Mesendoderm (in vitro differentiated cells): ENCODE measurements around the gene TGM5.

Experiments
- DNase-seq: peaks from one replicate; pipeline ENCODE4 v3.0.0; 2013
- H2AK5ac ChIP-seq: 2 replicates; pipeline ENCODE4 v1.6.1; 2013; ENCODE audit warnings: low read length, inconsistent platforms
- H2BK120ac ChIP-seq: 2 replicates; pipeline ENCODE4 v1.6.1; 2013; ENCODE audit warnings: low read depth, mild to moderate bottlenecking, low read length, moderate library complexity, mixed read lengths
- H2BK15ac ChIP-seq: replicated peaks from 2 replicates; pipeline ENCODE4 v1.6.1; 2013; ENCODE audit warnings: low read depth, mild to moderate bottlenecking, moderate library complexity
- H2BK5ac ChIP-seq: 2 replicates; pipeline ENCODE4 v1.6.1; 2013; ENCODE audit warnings: low read length, inconsistent platforms
- H3K18ac ChIP-seq: 2 replicates; pipeline ENCODE4 v1.6.1; 2013; ENCODE audit warnings: mild to moderate bottlenecking, low read length, mixed read lengths
- H3K23ac ChIP-seq: one replicate; pipeline ENCODE4 v1.6.1; 2013; ENCODE audit warnings: low read length
- H3K27ac ChIP-seq: 2 replicates; pipeline ENCODE4 v1.5.1; 2013; ENCODE audit warnings: low read depth, mild to moderate bottlenecking, inconsistent platforms, low read length, moderate library complexity
- H3K27me3 ChIP-seq: 2 replicates; pipeline ENCODE4 v1.6.1; 2013; ENCODE audit warnings: low read length, control low read depth, mild to moderate bottlenecking, inconsistent platforms; ENCODE audit not compliant: insufficient read depth, poor library complexity
- H3K36me3 ChIP-seq: 2 replicates; pipeline ENCODE4 v1.6.1; 2013; ENCODE audit warnings: low read length, inconsistent platforms; ENCODE audit not compliant: control insufficient read depth, insufficient read depth
- H3K4ac ChIP-seq: one replicate; pipeline ENCODE4 v1.6.1; 2013; ENCODE audit warnings: low read depth, mild to moderate bottlenecking, low read length, moderate library complexity
- H3K4me1 ChIP-seq: 2 replicates; pipeline ENCODE4 v1.6.1; 2013; ENCODE audit warnings: low read depth, low read length, inconsistent platforms; ENCODE audit not compliant: control insufficient read depth
- H3K4me2 ChIP-seq: 2 replicates; pipeline ENCODE4 v1.6.1; 2013; ENCODE audit warnings: low read length
- H3K4me3 ChIP-seq: 2 replicates; pipeline ENCODE4 v1.5.1; 2013; ENCODE audit warnings: mild to moderate bottlenecking, low read length
- H3K56ac ChIP-seq: one replicate; pipeline ENCODE4 v1.6.1; 2013; ENCODE audit warnings: low read length
- H3K79me1 ChIP-seq: 2 replicates; pipeline ENCODE4 v1.6.1; 2013; ENCODE audit warnings: low read length, inconsistent platforms
- H3K79me2 ChIP-seq: 2 replicates; pipeline ENCODE4 v1.6.1; 2013; ENCODE audit warnings: mild to moderate bottlenecking, low read length; ENCODE audit not compliant: control insufficient read depth, insufficient read depth
- H3K9ac ChIP-seq: 2 replicates; pipeline ENCODE4 v1.6.1; 2013; ENCODE audit warnings: low read length, inconsistent platforms
- H4K5ac ChIP-seq: one replicate; pipeline ENCODE4 v1.6.1; 2013; ENCODE audit warnings: low read length
- H4K8ac ChIP-seq: one replicate; pipeline ENCODE4 v1.6.1; 2013; ENCODE audit warnings: low read depth, mild to moderate bottlenecking, control low read depth, low read length, moderate library complexity
- WGBS: extraction: QIAGEN DNeasy Blood & Tissue Kit; methylation state at CpG from one replicate; pipeline ENCODE4 v1.1.7; 2013; ENCODE audit warnings: low lambda C conversion rate, missing lambda C conversion rate; ENCODE audit not compliant: insufficient coverage; ENCODE audit errors: extremely low coverage; 5-methylcytosine and 5-hydroxymethylcytosine counted together

TGM5 gene

DNA sequence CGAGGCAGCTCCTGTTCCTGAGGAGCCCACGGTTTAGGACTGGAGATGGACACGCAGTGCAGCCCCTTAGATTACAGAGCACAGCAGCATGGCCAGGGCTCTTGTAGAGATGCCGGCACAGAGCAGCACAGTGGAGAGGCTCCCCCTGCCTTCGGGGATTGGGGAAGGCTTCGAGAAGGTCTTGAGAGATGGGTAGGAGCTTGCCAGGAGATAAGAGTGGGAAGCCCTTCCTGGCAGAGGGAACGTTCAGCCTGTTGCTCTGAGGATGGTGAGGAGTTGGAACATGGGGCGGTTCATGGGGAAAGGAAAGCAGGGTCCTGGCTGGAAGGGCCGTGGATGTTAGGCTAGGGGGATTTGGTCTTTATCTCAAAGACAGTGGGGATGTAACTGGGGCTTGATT lies 55.9 kb downstream of the TGM5 start:
- Histone ChIP-seq H2BK15ac (no peak overlapping the region), H2BK120ac (no peak overlapping the region), H3K4ac (no peak overlapping the region), H3K4me2 (no peak overlapping the region), H3K79me1 (no peaks in the 10 kb centered on the region), H3K23ac (no peak overlapping the region), H2AK5ac (no peak overlapping the region), H3K56ac (no peak overlapping the region), H3K79me2 (no peaks in the 10 kb centered on the region), H3K4me3 (no peak overlapping the region), H3K9ac (no peak overlapping the region), H3K36me3 (no peaks in the 10 kb centered on the region), H3K27me3 (no peaks in the 10 kb centered on the region), H4K8ac (no peak overlapping the region), H3K18ac (no peak overlapping the region), H4K5ac (no peak overlapping the region), H3K4me1 (no peaks in the 10 kb centered on the region), H2BK5ac (no peak overlapping the region), H3K27ac (no peak overlapping the region)
- DNase-seq, result no peak
- whole genome bisulfite sequencing, result no CpG with 5 or more reads among the region's 9 CpGs

DNA sequence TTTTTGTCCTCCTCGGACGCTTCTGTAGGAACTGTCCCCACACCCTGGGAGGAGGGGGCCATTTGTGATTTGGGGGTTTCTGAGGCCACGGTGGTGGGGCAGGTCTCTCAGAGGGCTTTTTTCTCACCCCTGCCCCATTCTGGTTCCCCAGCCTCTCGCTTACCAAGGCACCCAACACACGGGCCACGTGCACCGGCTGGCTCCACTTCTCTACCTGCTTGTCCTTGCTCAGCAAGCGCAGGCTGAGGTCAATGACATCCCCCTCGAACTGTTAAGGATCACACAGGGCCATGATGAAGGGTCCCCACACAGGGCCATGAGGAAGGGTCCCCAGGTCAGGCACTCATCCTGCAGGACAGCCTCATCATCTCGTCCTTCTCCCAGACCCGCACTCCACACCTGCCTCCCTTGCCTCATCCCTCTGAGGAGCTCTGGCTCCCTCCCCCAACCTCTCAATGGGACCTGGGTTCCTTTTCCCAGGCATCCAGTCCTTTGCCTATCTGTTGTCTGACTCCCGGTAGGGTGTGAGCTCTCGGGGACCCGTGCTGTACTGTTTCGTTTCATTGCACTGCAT lies 56.5 kb downstream of the TGM5 start:
- no peaks in the 10 kb centered on the region for H3K27me3 ChIP-seq
- no CpG with 5 or more reads among the region's 15 CpGs for WGBS
- no peak overlapping the region for H3K9ac ChIP-seq
- no peak overlapping the region for H2BK15ac ChIP-seq
- H3K4ac ChIP-seq, result no peak overlapping the region
- no peak overlapping the region for H2AK5ac ChIP-seq
- no peaks in the 10 kb centered on the region for H3K36me3 ChIP-seq
- H3K4me2 ChIP-seq, result no peak overlapping the region
- no peak overlapping the region for H3K18ac ChIP-seq
- H3K23ac ChIP-seq, result no peak overlapping the region
- no peaks in the 10 kb centered on the region for H3K4me1 ChIP-seq
- H3K27ac ChIP-seq, result no peak overlapping the region
- H3K4me3 ChIP-seq, result no peak overlapping the region
- no peak overlapping the region for H4K8ac ChIP-seq
- no peak overlapping the region for H2BK5ac ChIP-seq
- no peak overlapping the region for H4K5ac ChIP-seq
- no peak overlapping the region for H2BK120ac ChIP-seq
- no peaks in the 10 kb centered on the region for H3K79me1 ChIP-seq
- no peak for DNase-seq
- no peak overlapping the region for H3K56ac ChIP-seq
- H3K79me2 ChIP-seq, result no peaks in the 10 kb centered on the region

DNA sequence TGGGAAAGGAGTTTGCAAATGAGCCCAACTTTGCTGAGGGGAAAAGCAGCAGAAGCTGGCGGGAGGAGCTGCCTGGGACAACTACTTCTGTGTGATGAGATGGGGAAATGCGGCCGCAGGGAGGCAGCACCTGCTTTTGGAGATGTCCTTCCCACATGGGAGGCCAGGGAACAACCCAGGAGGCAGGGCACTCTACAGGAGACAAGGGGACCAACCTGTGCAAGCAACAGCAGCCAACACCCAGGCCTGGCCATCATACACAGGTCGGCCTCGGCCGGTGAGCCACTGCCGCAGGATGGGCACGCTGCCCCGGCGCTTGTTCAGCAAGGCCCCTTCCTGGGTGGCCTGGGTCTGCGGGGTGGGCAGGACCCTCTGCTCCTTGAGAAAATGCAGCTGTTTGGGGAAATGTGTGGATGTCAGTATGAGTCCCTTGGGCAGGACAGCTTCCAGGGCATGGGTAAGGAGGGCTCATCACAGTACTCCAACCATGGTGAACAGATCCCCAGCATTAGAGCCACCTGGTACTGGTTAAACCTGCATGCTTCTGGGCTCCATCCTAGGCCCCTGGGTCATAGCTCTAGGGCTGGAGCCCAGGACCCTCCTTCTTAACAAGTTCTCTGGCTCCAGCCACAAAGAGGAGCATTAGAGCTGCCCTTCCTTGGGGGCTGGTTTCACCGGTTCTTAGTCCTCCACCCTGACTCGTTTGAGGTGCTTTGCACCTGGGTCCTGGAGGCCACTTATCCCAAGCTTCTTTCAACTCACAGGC lies 57.5 kb downstream of the TGM5 start:
- H2BK120ac ChIP-seq, result no peak overlapping the region
- H3K4me1 ChIP-seq, result no peaks in the 10 kb centered on the region
- no peaks in the 10 kb centered on the region for H3K36me3 ChIP-seq
- no peak overlapping the region for H3K4ac ChIP-seq
- no peak overlapping the region for H4K8ac ChIP-seq
- H3K79me2 ChIP-seq, result no peaks in the 10 kb centered on the region
- no peak overlapping the region for H4K5ac ChIP-seq
- no peak overlapping the region for H2AK5ac ChIP-seq
- H2BK15ac ChIP-seq, result no peak overlapping the region
- H3K56ac ChIP-seq, result no peak overlapping the region
- DNase-seq, result peak; percentile 71
- no peak overlapping the region for H3K23ac ChIP-seq
- H3K18ac ChIP-seq, result no peak overlapping the region
- H2BK5ac ChIP-seq, result no peak overlapping the region
- H3K9ac ChIP-seq, result no peak overlapping the region
- no CpG with 5 or more reads among the region's 13 CpGs for WGBS
- no peak overlapping the region for H3K27ac ChIP-seq
- H3K4me2 ChIP-seq, result no peak overlapping the region
- H3K4me3 ChIP-seq, result no peak overlapping the region
- H3K27me3 ChIP-seq, result no peaks in the 10 kb centered on the region
- no peaks in the 10 kb centered on the region for H3K79me1 ChIP-seq

DNA sequence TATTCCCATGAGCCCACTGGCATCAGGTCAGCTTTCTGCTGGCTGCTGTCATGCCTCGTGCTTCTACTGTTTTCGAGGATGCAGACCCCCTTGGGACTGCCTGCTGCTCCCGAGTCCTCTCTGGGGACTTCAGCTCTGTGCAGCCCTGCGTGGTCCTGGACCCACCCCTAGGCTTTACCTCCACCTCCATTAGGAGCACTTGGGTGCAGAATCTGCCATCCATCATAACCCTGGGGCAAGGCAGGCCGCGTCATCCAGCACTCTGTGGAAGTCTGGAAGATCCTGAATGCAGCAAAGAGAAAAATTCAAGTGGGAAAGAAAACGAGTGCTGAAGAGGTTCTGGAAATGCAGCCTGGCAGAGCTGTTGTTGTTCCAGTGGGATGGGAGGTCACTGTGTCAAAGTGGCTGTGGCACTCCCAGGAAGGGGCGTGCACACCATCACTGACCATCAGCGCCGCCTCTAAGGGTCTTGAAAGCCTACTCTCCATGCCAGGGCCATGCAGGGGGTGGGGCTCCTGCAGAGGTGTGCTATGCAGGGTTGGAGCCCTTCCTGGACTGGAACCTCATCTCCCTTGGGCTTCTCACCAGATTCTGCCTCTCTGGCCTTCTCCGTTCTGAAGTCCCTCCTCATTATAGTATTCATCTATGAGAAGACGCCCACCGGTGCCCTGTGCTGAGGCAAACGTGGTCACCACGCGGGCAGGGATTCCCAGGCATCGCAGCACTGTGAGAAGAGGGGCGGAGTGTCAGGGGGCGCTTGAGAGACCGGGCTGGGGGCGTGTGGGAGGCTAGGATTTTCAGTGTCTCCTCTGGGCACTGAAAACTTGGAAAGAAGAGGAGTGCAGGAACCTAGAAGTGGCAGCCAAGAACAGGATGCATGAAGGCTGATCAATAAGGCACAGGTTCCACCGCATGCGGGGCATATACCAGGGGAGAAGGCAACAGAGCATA lies 58.4 kb downstream of the TGM5 start:
- H3K18ac ChIP-seq, result no peak overlapping the region
- H3K27ac ChIP-seq, result no peak overlapping the region
- no peak overlapping the region for H3K9ac ChIP-seq
- H4K5ac ChIP-seq, result no peak overlapping the region
- no peak overlapping the region for H3K23ac ChIP-seq
- H2BK15ac ChIP-seq, result no peak overlapping the region
- H3K56ac ChIP-seq, result no peak overlapping the region
- no CpG with 5 or more reads among the region's 23 CpGs for WGBS
- no peak overlapping the region for H2BK5ac ChIP-seq
- H3K79me2 ChIP-seq, result no peaks in the 10 kb centered on the region
- no peaks in the 10 kb centered on the region for H3K27me3 ChIP-seq
- H3K4me1 ChIP-seq, result no peaks in the 10 kb centered on the region
- no peaks in the 10 kb centered on the region for H3K36me3 ChIP-seq
- no peak overlapping the region for H2BK120ac ChIP-seq
- no peak overlapping the region for H4K8ac ChIP-seq
- H3K79me1 ChIP-seq, result no peaks in the 10 kb centered on the region
- H3K4ac ChIP-seq, result no peak overlapping the region
- no peak for DNase-seq
- no peak overlapping the region for H3K4me3 ChIP-seq
- no peak overlapping the region for H2AK5ac ChIP-seq
- H3K4me2 ChIP-seq, result no peak overlapping the region

DNA sequence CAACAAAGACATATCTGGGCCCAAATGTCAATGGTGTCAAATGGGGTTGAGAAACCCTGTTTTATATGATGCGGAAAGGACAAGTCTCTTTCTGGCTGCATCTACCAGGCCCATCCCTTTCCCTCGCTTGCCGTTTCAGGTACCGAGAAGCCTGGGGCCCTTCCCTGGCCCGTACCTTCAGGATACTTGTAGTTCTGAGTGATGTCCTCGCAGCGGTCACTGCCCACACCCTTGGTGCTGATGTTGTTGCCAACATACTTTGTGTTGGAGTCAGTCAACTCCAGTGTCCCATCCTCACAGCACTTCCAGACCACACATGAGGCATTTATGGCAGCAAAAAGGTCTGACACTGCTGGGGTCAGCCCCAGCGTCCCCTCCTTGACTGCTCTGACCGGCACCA lies 59.7 kb downstream of the TGM5 start:
- Histone ChIP-seq H2BK15ac (no peak overlapping the region), H3K27me3 (no peaks in the 10 kb centered on the region), H3K23ac (no peak overlapping the region), H4K8ac (no peak overlapping the region), H3K56ac (no peak overlapping the region), H2BK5ac (no peak overlapping the region), H3K79me1 (no peaks in the 10 kb centered on the region), H3K9ac (no peak overlapping the region), H4K5ac (no peak overlapping the region), H3K4me3 (no peak overlapping the region), H3K4me1 (no peaks in the 10 kb centered on the region), H2AK5ac (no peak overlapping the region), H3K4me2 (no peak overlapping the region), H3K36me3 (no peaks in the 10 kb centered on the region), H3K27ac (no peak overlapping the region), H2BK120ac (no peak overlapping the region), H3K18ac (no peak overlapping the region), H3K4ac (no peak overlapping the region), H3K79me2 (no peaks in the 10 kb centered on the region)
- WGBS, result no CpG with 5 or more reads among the region's 9 CpGs
- DNase-seq, result no peak
